ENCODE measurements around the gene SKA3. TPM values are rescaled to one million over a fixed set of nuclear protein-coding genes. Genes with fewer than 3 reads are reported as not detected.

SKA3 gene
- total RNA-seq, 2 experiments from 2014 or later, result 42.2 to 50.7 TPM

DNA sequence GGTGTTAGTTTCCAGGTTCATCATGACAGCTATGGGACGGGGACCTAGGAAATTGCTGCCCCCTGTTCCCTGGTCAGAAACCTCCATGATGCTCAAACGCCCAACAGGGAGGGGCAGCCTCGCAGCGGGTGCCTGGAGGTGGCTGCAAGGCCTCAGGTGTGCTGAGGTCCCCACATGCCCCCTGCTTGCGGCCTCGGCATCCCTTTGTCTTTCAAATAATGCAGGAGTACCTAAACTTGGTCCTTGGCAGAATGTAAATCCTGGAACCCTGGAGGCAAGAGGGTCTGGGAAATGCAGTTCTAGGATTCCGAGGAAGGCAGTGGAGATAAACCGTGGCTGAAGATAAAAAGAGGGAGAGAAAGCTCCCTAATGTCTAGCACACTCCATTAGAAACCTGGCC, 52.4 kb downstream of the SKA3 start:
- H3K27me3 Mint-ChIP-seq, result no peaks in the 10 kb centered on the region
- CTCF ChIA-PET, result no interaction called here

GRCh38 chr13:21121616-21122015, 54.7 kb downstream of the SKA3 start:
- CTCF ChIA-PET, result interaction anchor here (0.6 kb wide), 1 partner anchor 10 kb away, joined by 4 read pairs; no protein-coding TSS in a partner anchor
- no peaks in the 10 kb centered on the region for H3K36me3 Mint-ChIP-seq (ENCODE audit: low read depth)
- no peak overlapping the region for H3K27ac Mint-ChIP-seq
- POLR2A ChIA-PET, result no interaction called here
- H3K9me3 Mint-ChIP-seq, result no peaks in the 10 kb centered on the region
- H3K27me3 Mint-ChIP-seq, result no peaks in the 10 kb centered on the region
- DNase-seq, result no peak
- no peak overlapping the region for H3K4me3 Mint-ChIP-seq
- H3K4me1 Mint-ChIP-seq, result no peaks in the 10 kb centered on the region

More for the DNA sequence above, 52.4 kb downstream of the SKA3 start:
- Mint-ChIP-seq H3K9me3 (no peaks in the 10 kb centered on the region), H3K4me1 (no peaks in the 10 kb centered on the region), H3K4me3 (no peak overlapping the region), H3K27ac (no peak overlapping the region), H3K36me3 (ENCODE audit: low read depth) (no peaks in the 10 kb centered on the region)
- POLR2A ChIA-PET, result no interaction called here
- DNase-seq, result no peak

DNA sequence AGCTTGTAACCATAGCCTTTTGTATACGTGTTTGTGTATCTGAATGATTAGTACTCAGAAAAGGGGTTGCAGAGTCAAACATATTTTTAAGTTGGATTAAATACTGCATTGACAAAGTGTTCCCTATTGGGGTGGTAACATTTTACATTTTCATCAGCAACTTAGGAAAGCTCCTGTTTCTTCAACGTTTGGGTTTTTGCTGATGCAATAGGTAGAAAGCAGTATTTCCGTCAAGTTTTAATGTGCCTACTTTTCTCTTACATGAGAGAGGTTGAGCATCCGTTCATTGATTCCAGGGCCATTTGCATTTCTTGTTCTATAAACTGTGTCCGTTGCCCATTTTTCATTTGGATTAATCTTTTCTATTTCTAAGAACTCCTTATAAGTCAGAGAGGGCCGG, 56.2 kb downstream of the SKA3 start:
- no peaks in the 10 kb centered on the region for H3K27me3 Mint-ChIP-seq
- H3K4me3 Mint-ChIP-seq, result no peak overlapping the region
- DNase-seq, result no peak
- ChIA-PET POLR2A (no interaction called here), CTCF (no interaction called here)
- no peaks in the 10 kb centered on the region for H3K9me3 Mint-ChIP-seq
- no peaks in the 10 kb centered on the region for H3K36me3 Mint-ChIP-seq (ENCODE audit: low read depth)
- H3K27ac Mint-ChIP-seq, result no peak overlapping the region
- no peaks in the 10 kb centered on the region for H3K4me1 Mint-ChIP-seq

DNA sequence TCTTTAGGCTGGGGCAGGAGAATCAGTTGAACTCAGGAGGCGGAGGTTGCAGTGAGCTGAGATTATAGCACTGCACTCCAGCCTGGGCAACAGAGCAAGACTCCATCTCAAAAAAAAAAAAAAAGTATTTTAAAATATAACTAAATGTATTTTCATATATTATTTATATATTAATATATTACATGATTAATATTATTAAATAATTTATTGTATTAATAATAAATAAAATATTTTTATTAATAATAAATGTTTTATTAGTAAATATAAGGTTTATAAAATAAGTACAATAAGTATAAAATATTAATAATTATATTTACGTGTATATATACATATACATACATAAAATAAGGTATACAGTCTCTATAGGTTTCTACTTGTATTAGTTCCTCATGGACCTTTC, 56.8 kb downstream of the SKA3 start:
- no peaks in the 10 kb centered on the region for H3K4me1 Mint-ChIP-seq
- no peaks in the 10 kb centered on the region for H3K36me3 Mint-ChIP-seq (ENCODE audit: low read depth)
- no peaks in the 10 kb centered on the region for H3K27me3 Mint-ChIP-seq
- no peak overlapping the region for H3K4me3 Mint-ChIP-seq
- no peaks in the 10 kb centered on the region for H3K9me3 Mint-ChIP-seq
- POLR2A ChIA-PET, result no interaction called here
- H3K27ac Mint-ChIP-seq, result no peak overlapping the region
- CTCF ChIA-PET, result interaction anchor here (0.6 kb wide), 2 partner anchors 11 to 195 kb away, joined by 3 to 5 read pairs; no protein-coding TSS in a partner anchor
- no peak for DNase-seq

DNA sequence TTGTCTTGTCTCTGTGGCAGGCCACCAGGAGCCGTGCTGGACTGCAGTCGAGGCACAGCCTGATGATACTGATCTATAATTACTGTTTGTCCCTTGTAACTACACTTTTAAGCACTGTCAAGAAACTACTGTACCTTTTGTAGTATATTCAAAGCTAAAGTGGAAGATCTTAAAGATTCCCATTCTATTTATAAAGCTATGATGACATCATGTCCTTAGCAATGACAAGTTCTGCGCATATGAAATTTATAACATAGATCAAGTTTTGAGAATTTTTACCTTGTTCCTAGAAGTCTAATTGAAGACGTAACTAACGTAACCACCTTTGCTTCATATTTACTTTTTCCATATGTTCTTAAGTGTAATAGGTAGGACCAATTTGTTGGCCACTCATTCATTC, 58.2 kb downstream of the SKA3 start:
- Mint-ChIP-seq H3K4me1 (no peaks in the 10 kb centered on the region), H3K36me3 (ENCODE audit: low read depth) (no peaks in the 10 kb centered on the region), H3K27ac (no peak overlapping the region), H3K27me3 (no peaks in the 10 kb centered on the region), H3K9me3 (no peaks in the 10 kb centered on the region), H3K4me3 (no peak overlapping the region)
- ChIA-PET POLR2A (no interaction called here), CTCF (interaction anchor here (0.9 kb wide), 2 partner anchors 10 to 13 kb away, joined by 3 read pairs; no protein-coding TSS in a partner anchor)
- no peak for DNase-seq

DNA sequence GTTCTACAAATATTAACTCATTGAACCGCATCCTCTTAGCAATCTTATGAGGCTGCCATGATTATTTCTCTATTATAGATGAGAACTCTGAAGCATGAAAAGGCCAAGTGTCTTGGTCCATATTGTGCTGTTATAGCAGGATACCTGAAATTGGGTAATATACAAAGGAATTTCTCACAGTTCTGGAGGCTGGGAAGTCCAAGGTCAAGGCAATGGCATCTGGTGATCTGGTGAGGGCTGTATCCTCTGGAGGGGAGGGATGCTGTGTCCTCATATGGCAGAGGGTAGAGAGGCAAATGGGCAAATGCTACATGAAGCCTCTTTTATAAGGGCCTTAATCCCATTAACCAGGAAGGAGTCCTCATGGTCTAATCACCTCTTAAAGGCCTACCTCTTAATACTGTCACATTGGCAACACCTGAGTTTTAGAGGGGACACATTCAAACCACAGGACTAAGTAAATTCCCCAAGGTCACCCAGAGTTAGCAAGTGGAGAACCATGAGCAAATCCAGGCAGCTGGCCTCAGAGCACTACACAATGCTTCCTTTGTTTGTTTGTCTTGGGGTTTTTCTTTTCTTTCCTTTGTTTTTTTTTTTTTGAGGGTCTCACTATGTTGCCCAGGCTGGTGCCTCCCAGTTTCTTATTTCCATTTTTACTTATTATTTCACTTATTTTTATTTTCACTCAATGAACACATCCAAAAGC, 59.1 kb downstream of the SKA3 start:
- no peak overlapping the region for H3K4me3 Mint-ChIP-seq
- POLR2A ChIA-PET, result no interaction called here
- no peaks in the 10 kb centered on the region for H3K9me3 Mint-ChIP-seq
- H3K27ac Mint-ChIP-seq, result no peak overlapping the region
- CTCF ChIA-PET, result no interaction called here
- no peaks in the 10 kb centered on the region for H3K4me1 Mint-ChIP-seq
- DNase-seq, result no peak
- H3K27me3 Mint-ChIP-seq, result no peaks in the 10 kb centered on the region
- H3K36me3 Mint-ChIP-seq (ENCODE audit: low read depth), result no peaks in the 10 kb centered on the region

- no peak for DNase-seq
- CTCF ChIA-PET, result no interaction called here
- Mint-ChIP-seq H3K4me1 (no peaks in the 10 kb centered on the region), H3K36me3 (ENCODE audit: low read depth) (no peaks in the 10 kb centered on the region), H3K27me3 (no peaks in the 10 kb centered on the region), H3K9me3 (no peaks in the 10 kb centered on the region), H3K27ac (peak overlapping the region; percentile 16), H3K4me3 (no peak overlapping the region)
- POLR2A ChIA-PET, result no interaction called here
Observed at GRCh38 chr13:21116141-21116540, 60.2 kb downstream of the SKA3 start.

DNA sequence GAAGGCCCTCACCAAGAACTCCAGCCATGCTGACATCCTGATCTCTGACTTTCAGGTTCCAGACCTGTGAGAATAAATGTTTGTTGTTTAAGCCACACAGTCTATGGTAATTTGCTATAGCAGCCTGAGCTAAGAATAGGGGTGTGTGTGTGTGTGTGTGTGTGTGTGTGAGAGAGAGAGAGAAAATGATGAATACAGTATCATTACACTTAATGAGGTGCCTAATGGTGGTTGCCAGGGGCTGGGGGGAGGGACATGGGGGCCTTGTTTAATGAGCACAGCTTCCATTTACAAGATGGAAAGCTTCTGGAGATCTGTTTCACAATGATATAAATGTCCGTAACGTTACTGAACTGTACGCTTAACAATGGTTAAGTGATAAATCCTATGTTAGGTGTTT, 61.1 kb downstream of the SKA3 start:
- Mint-ChIP-seq H3K9me3 (no peaks in the 10 kb centered on the region), H3K4me1 (peaks cover 2% of the 10 kb centered on the region), H3K36me3 (ENCODE audit: low read depth) (no peaks in the 10 kb centered on the region), H3K4me3 (no peak overlapping the region), H3K27me3 (no peaks in the 10 kb centered on the region), H3K27ac (no peak overlapping the region)
- CTCF ChIA-PET, result interaction anchor here (0.6 to 0.8 kb wide), 2 partner anchors 13 to 61 kb away, joined by 3 to 5 read pairs; partner anchors contain the start of genes MRPL57 and SKA3
- POLR2A ChIA-PET, result no interaction called here
- DNase-seq, result no peak

- H3K27ac Mint-ChIP-seq, result no peak overlapping the region
- no peaks in the 10 kb centered on the region for H3K27me3 Mint-ChIP-seq
- H3K4me1 Mint-ChIP-seq, result peaks cover 2% of the 10 kb centered on the region
- POLR2A ChIA-PET, result no interaction called here
- no peaks in the 10 kb centered on the region for H3K9me3 Mint-ChIP-seq
- no peak for DNase-seq
- H3K36me3 Mint-ChIP-seq (ENCODE audit: low read depth), result no peaks in the 10 kb centered on the region
- CTCF ChIA-PET, result interaction anchor here (0.6 to 1.1 kb wide), 7 partner anchors 10 to 379 kb away, joined by 3 to 5 read pairs (median 3); no protein-coding TSS in a partner anchor
- H3K4me3 Mint-ChIP-seq, result no peak overlapping the region
Observed at GRCh38 chr13:21111546-21111945, 64.8 kb downstream of the SKA3 start.

- ChIA-PET CTCF (interaction anchor here (1.2 kb wide), 1 partner anchor 9 kb away, joined by 3 read pairs; no protein-coding TSS in a partner anchor), POLR2A (no interaction called here)
- Mint-ChIP-seq H3K36me3 (ENCODE audit: low read depth) (no peaks in the 10 kb centered on the region), H3K4me1 (peaks cover 2% of the 10 kb centered on the region), H3K27ac (no peak overlapping the region), H3K9me3 (no peaks in the 10 kb centered on the region), H3K27me3 (no peaks in the 10 kb centered on the region), H3K4me3 (no peak overlapping the region)
- DNase-seq, result no peak
Observed at GRCh38 chr13:21109168-21109567, 67.2 kb downstream of the SKA3 start.

GRCh38 chr13:21106089-21106488, 70.3 kb downstream of the SKA3 start:
- H3K4me3 Mint-ChIP-seq, result no peak overlapping the region
- no peaks in the 10 kb centered on the region for H3K27me3 Mint-ChIP-seq
- ChIA-PET POLR2A (interaction anchor here (0.6 kb wide), 1 partner anchor 8 kb away, joined by 3 read pairs; no protein-coding TSS in a partner anchor), CTCF (no interaction called here)
- no peak for DNase-seq
- H3K9me3 Mint-ChIP-seq, result no peaks in the 10 kb centered on the region
- no peak overlapping the region for H3K27ac Mint-ChIP-seq
- H3K36me3 Mint-ChIP-seq (ENCODE audit: low read depth), result no peaks in the 10 kb centered on the region
- H3K4me1 Mint-ChIP-seq, result peaks cover 2% of the 10 kb centered on the region

DNA sequence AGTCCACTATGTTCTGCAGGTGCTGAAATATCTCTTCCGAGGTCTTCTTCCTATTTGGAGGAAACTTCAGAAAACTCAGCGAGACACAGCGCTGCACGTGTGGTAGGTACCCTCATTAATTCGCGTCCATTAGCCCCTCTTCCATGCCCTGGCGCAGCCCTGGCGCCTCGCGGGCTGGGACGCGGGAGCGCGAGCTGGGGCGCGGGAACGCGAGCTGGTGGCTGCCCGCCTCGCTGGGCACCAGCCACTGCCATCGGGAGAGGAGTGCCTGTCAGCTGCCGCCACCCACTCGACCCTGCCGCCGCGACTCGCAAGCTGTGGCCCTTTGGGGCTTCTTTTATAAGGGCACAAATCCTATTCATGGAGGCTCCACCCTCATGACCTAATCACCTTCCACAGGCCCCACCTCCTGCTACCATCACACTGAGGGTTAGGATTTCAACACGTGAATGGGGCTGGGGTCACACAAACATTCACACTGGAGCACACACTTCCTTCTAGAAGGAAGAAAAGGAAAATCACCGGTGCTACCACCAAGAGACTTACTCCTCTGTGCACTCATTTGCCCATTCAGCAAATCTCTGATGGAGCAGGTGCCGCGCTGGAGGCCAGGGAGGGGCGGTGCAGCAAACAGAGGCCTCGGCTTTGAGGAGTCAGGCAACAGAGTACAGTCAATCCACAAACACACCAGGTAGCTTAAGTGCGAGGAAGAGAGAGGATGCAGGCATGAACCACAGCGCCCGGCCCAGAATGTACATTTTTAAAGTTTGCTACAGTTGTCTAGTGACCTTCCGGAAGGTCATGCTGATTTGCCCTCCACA, 71.9 kb downstream of the SKA3 start:
- ChIA-PET POLR2A (no interaction called here), CTCF (no interaction called here)
- no peaks in the 10 kb centered on the region for H3K9me3 Mint-ChIP-seq
- no peaks in the 10 kb centered on the region for H3K27me3 Mint-ChIP-seq
- no peak overlapping the region for H3K4me3 Mint-ChIP-seq
- DNase-seq, result no peak
- no peaks in the 10 kb centered on the region for H3K36me3 Mint-ChIP-seq (ENCODE audit: low read depth)
- H3K27ac Mint-ChIP-seq, result no peak overlapping the region
- no peaks in the 10 kb centered on the region for H3K4me1 Mint-ChIP-seq
